Skin epidermis (tissue), 12 donors: ENCODE measurements around the gene ARTN.

Experiments
- H3K27ac ChIP-seq, 21 experiments: fragments of 200-600 bp; sonication (generic) in 11 of 21; one replicate each; pipeline ENCODE4 v1.5.0; 2020; ENCODE audit warnings: mild to moderate bottlenecking in 3 of 21, inconsistent platforms in 2 of 21, moderate library complexity in 2 of 21
- H3K4me3 ChIP-seq, 7 experiments: fragments of 200-600 bp; sonication (generic) in 2 of 7; one replicate each; pipeline ENCODE4 v1.5.0; 2020; ENCODE audit warnings: inconsistent platforms in 2 of 7, mild to moderate bottlenecking in 2 of 7, moderate library complexity in 1 of 7

The ARTN gene

GRCh38 chr1:43919906-43920305 lies 13.7 kb upstream of the ARTN start:
- H3K27ac ChIP-seq, result no peak overlapping the region
- H3K4me3 ChIP-seq, result no peak overlapping the region

- Histone ChIP-seq H3K27ac (no peak overlapping the region), H3K4me3 (no peak overlapping the region)
These were observed 12.6 kb upstream of the ARTN start for GRCh38 chr1:43921022-43921421.

- H3K4me3 ChIP-seq, result no peak overlapping the region
These were observed 9.1 kb upstream of the ARTN start for GRCh38 chr1:43924516-43924915.

GRCh38 chr1:43925846-43926245 lies 7.8 kb upstream of the ARTN start:
- H3K4me3 ChIP-seq, result no peak overlapping the region
- H3K27ac ChIP-seq, result no peak overlapping the region

More at GRCh38 chr1:43924516-43924915, 9.1 kb upstream of the ARTN start:
- H3K27ac ChIP-seq, result no peak overlapping the region

DNA sequence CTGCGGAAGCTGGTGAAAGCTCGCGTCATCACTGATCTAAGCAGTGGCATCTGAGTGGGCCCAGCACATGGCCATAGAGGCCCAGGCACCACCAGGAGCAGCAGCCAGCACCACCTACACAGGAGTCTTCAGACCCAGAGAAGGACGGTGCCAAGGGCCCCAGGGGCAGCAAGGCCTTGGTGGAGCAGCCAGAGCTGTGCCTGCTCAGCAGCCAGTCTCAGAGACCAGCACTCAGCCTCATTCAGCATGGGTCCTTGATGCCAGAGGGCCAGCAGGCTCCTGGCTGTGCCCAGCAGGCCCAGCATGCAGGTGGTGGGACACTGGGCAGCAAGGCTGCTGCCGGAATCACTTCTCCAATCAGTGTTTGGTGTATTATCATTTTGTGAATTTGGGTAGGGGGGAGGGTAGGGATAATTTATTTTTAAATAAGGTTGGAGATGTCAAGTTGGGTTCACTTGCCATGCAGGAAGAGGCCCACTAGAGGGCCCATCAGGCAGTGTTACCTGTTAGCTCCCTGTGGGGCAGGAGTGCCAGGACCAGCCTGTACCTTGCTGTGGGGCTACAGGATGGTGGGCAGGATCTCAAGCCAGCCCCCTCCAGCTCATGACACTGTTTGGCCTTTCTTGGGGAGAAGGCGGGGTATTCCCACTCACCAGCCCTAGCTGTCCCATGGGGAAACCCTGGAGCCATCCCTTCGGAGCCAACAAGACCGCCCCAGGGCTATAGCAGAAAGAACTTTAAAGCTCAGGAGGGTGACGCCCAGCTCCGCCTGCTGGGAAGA lies 3.2 kb upstream of the ARTN start:
- Histone ChIP-seq H3K27ac (peak overlapping the region in 1 of 21 experiments; percentile 57), H3K4me3 (no peak overlapping the region)

- no peak overlapping the region for H3K4me3 ChIP-seq
- peak overlapping the region in 1 of 21 experiments; percentile 16 for H3K27ac ChIP-seq
These were observed 2.7 kb upstream of the ARTN start for GRCh38 chr1:43930949-43931275.

- no peak overlapping the region for H3K4me3 ChIP-seq
- H3K27ac ChIP-seq, result peak overlapping the region in 1 of 21 experiments; percentile 16
These were observed 1.6 kb upstream of the ARTN start for GRCh38 chr1:43931711-43932660.

DNA sequence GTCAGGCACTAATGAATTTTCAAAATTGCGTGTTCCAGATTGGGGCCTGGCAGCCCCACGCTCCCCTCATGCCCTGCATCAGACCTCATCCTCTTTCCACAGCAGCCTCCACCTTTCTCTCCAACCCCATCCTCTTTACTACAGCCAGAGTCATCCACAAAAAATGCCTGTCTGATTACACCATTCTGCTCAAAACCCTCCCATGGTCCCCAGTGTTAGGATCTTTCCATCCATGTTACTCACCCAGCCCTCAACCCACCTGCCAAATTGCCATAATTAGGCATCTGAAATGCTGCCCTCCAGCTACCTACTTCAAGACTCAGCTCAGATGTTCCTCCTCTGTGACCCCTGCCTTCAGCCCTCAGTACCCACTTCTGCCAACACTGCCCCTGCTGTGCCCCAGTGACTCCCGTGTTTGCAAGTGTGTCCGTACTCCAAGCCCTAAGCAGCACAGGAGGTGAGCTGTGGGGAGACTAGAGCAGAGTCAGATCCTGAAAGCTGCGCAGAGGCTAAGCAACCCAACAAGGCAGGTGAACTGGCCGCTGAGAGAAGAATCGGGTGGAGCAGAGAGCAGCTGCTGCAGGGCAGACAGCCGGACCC lies 715 bp upstream of the ARTN start:
- Histone ChIP-seq H3K27ac (peak overlapping the region in 2 of 21 experiments; percentile 5 to 7), H3K4me3 (peak overlapping the region in 5 of 7 experiments; percentile 24 to 32 (median 32))

- H3K4me3 ChIP-seq, result peak overlapping the region in 5 of 7 experiments; percentile 18 to 32 (median 32)
- peak overlapping the region in 1 of 21 experiments; percentile 30 for H3K27ac ChIP-seq
These were observed 742 bp downstream of the ARTN start for GRCh38 chr1:43934101-43934985.

DNA sequence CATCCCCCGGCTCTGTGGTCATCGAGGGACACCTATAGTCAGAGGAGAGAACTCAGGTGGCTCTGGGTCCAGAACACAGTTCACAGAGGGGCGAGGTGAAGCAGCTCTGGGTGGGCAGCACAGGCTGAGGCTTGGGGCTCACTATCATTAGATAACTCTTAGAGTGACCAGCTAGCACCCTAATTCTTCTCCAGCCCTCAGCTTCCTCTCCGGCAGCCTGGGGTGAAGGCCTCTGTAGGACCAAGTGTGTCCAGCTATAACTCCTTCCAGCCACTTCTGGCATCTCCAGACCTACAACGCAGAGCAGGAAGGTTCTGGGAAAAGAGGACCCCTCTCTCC lies 1.4 kb downstream of the ARTN start:
- Histone ChIP-seq H3K4me3 (no peak overlapping the region), H3K27ac (no peak overlapping the region)

GRCh38 chr1:43935711-43936427 lies 2.3 kb downstream of the ARTN start:
- H3K27ac ChIP-seq, result peak overlapping the region in 1 of 21 experiments; percentile 63

DNA sequence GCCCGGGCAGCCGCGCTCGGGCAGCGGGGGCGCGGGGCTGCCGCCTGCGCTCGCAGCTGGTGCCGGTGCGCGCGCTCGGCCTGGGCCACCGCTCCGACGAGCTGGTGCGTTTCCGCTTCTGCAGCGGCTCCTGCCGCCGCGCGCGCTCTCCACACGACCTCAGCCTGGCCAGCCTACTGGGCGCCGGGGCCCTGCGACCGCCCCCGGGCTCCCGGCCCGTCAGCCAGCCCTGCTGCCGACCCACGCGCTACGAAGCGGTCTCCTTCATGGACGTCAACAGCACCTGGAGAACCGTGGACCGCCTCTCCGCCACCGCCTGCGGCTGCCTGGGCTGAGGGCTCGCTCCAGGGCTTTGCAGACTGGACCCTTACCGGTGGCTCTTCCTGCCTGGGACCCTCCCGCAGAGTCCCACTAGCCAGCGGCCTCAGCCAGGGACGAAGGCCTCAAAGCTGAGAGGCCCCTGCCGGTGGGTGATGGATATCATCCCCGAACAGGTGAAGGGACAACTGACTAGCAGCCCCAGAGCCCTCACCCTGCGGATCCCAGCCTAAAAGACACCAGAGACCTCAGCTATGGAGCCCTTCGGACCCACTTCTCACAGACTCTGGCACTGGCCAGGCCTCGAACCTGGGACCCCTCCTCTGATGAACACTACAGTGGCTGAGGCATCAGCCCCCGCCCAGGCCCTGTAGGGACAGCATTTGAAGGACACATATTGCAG lies 3.0 kb downstream of the ARTN start:
- Histone ChIP-seq H3K27ac (peak overlapping the region in 1 of 21 experiments; percentile 27), H3K4me3 (peak overlapping the region in 4 of 7 experiments; percentile 25 to 40 (median 28))

More at GRCh38 chr1:43935711-43936427, 2.3 kb downstream of the ARTN start:
- peak overlapping the region in 6 of 7 experiments; percentile 11 to 40 (median 26) for H3K4me3 ChIP-seq

- peak overlapping the region in 2 of 21 experiments; percentile 1 to 4 for H3K27ac ChIP-seq
- no peak overlapping the region for H3K4me3 ChIP-seq
These were observed 3.7 kb downstream of the ARTN start for GRCh38 chr1:43937179-43937865.

DNA sequence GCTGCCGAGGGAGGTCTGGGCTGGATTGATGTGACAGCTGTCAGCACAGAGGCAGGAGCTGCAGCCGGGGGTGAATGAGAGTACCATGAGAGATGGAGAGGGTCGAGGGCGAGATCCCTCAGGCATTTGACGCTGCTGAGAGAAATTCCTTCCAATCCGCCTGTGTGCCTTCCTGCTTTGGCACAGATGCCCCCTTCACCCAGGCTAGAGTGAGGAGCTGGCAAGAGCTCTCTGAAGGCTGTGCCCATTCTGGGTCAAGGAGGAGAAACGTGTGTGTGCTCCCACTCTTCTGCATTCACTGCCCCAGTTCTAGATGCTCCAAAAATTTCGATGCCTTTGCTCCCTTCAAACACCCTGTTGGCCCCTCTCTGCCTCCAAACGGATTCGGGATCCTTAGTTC lies 4.8 kb downstream of the ARTN start:
- Histone ChIP-seq H3K4me3 (no peak overlapping the region), H3K27ac (no peak overlapping the region)

DNA sequence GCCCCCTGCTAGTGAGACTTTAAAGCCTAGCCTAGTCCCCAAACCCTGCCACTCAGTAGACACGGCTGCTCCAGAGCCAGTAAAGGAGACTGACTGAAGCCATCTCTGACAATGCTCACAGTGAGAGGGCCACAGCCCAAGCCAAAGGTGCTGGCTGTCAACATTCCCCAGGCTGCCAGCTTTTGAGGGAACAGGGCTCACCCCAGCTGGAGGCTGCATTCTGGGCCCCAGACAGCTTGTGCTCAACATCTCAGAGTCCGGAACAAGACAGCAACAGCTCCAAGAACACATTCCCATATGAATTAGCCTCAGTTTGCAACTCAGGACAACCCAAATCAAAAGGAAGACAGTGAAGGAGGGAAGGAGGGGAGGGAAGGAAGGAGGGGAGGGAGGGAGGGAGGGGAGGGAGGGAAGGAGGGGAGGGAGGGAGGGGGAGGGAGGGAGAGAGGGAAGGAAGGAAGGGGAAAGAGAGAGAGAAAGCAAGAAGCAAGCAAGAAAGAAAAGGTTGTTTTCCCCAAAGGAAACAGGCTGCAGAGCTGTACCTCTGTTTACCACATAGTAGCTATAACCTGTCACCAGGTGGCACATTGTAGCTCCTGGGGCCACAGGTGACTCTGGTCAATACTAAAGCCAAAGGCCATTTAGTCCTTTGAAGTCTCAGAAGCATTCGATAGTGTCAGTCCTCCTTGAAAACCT lies 5.4 kb downstream of the ARTN start:
- H3K27ac ChIP-seq, result no peak overlapping the region
- H3K4me3 ChIP-seq, result no peak overlapping the region

- Histone ChIP-seq H3K4me3 (no peak overlapping the region), H3K27ac (no peak overlapping the region)
These were observed 8.8 kb downstream of the ARTN start for GRCh38 chr1:43942411-43942810.

DNA sequence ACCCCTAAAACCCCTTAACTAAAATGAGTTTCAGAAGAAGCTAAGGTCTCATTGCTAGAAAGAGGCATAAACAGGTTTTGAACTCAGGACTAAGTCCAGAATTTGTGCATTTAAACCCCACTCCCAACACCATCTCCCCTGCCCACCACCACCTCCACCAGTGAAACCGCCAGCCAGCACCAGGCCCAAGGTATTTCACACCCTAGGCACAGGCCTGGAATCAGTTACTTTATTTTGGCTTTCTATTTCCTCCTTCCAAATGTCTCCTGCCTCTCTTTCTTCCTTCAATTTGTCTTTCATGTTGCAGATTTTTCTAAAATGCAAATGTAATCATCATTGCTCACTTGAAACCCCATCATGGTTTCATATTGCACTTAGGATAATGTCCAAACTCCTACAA lies 11.3 kb downstream of the ARTN start:
- Histone ChIP-seq H3K4me3 (no peak overlapping the region), H3K27ac (no peak overlapping the region)
